SK-N-SH (cell line): Measurements from ENCODE around the gene CD59. TPM values are rescaled to one million over a fixed set of nuclear protein-coding genes. Genes with fewer than 3 reads are reported as not detected.
A peak's percentile ranks its signal among the peaks of the same experiment; 100 is the strongest.

Source experiments
- CTCF ChIA-PET: fragments of 300-600, 350-600 bp; formaldehyde crosslinking; extraction: SDS; loops from one replicate; lab custom pipeline; 2021; lab: Yijun Ruan, JAX
- POLR2A ChIA-PET: fragments of 350-600 bp; sonication (Branson Sonifier 250); formaldehyde crosslinking; extraction: SDS; loops from one replicate; lab custom pipeline; 2020; ENCODE audit warnings: antibody characterized with exemption, inconsistent platforms; lab: Yijun Ruan, JAX
- DNase-seq: peaks from one replicate; pipeline ENCODE4 v3.0.0; 2012
- H2AFZ ChIP-seq: fragments of 200-600 bp; sonication (generic); 2 replicates; pipeline ENCODE4 v1.8.1; 2016; ENCODE audit warnings: antibody characterized with exemption, mild to moderate bottlenecking, low read depth
- H3F3A ChIP-seq: fragments of 200-600 bp; sonication (generic); replicated peaks from 2 replicates; pipeline ENCODE3; 2016; ENCODE audit warnings: antibody characterized with exemption, mild to moderate bottlenecking; ENCODE audit not compliant: insufficient read depth
- H3K27ac ChIP-seq, 2 experiments: fragments of 200-500 bp in 1 of 2; fragments of 200-600 bp in 1 of 2; sonication (Bioruptor generic) in 1 of 2; sonication (generic), shearing (Covaris generic) in 1 of 2; 2 replicates each; pipeline versions ENCODE4 v1.5.1 to v1.6.1; 2014 to 2016; ENCODE audit warnings: low read depth in 2 of 2, inconsistent platforms in 1 of 2, low read length in 1 of 2, mild to moderate bottlenecking in 1 of 2, mixed read lengths in 1 of 2
- H3K27me3 ChIP-seq: fragments of 200-600 bp; sonication (generic), shearing (Covaris generic); 2 replicates; pipeline ENCODE4 v1.6.1; 2016; ENCODE audit warnings: mixed run types; ENCODE audit not compliant: insufficient read depth
- H3K36me3 ChIP-seq, 2 experiments: fragments of 200-500 bp in 1 of 2; fragments of 200-600 bp in 1 of 2; sonication (Bioruptor generic) in 1 of 2; sonication (generic) in 1 of 2; replicated peaks in 1 of 2; 2 replicates each; pipeline versions ENCODE3 to v1.5.1; 2014 to 2016; ENCODE audit warnings: low read length in 1 of 2, mild to moderate bottlenecking in 1 of 2; ENCODE audit not compliant: insufficient read depth in 2 of 2, control insufficient read depth in 1 of 2
- H3K4me1 ChIP-seq, 2 experiments: fragments of 200-500 bp in 1 of 2; fragments of 200-600 bp in 1 of 2; sonication (Bioruptor generic) in 1 of 2; sonication (generic), shearing (Covaris generic) in 1 of 2; 2 replicates each; pipeline versions ENCODE4 v1.5.1 to v1.6.1; 2014 to 2016; ENCODE audit warnings: low read depth in 1 of 2, low read length in 1 of 2, mixed run types in 1 of 2; ENCODE audit not compliant: insufficient read depth in 2 of 2, control insufficient read depth in 1 of 2
- H3K4me2 ChIP-seq: fragments of 200-600 bp; sonication (generic), shearing (Covaris generic); 2 replicates; pipeline ENCODE4 v1.6.1; 2017; ENCODE audit warnings: mixed run types
- H3K4me3 ChIP-seq, 2 experiments: fragments of 200-500 bp in 1 of 2; fragments of 200-600 bp in 1 of 2; sonication (Bioruptor generic) in 1 of 2; sonication (generic), shearing (Covaris generic) in 1 of 2; 2 replicates each; pipeline versions ENCODE4 v1.5.1 to v1.8.1; 2014 to 2016; ENCODE audit warnings: low read depth in 2 of 2, inconsistent platforms in 1 of 2, low read length in 1 of 2, mild to moderate bottlenecking in 1 of 2, mixed read lengths in 1 of 2, moderate library complexity in 1 of 2
- H3K79me2 ChIP-seq: fragments of 200-600 bp; sonication (generic); 2 replicates; pipeline ENCODE4 v1.8.1; 2017; ENCODE audit warnings: mild to moderate bottlenecking; ENCODE audit not compliant: insufficient read depth
- H3K9ac ChIP-seq: fragments of 200-600 bp; sonication (generic); 2 replicates; pipeline ENCODE4 v1.6.1; 2017; ENCODE audit warnings: mixed run types
- H3K9me2 ChIP-seq: fragments of 200-600 bp; sonication (generic); 2 replicates; pipeline ENCODE4 v1.6.1; 2017; ENCODE audit warnings: mixed run types
- H3K9me3 ChIP-seq: fragments of 200-600 bp; sonication (generic); 2 replicates; pipeline ENCODE4 v1.6.1; 2017; ENCODE audit warnings: mixed run types, mild to moderate bottlenecking, moderate library complexity
- H4K20me1 ChIP-seq: fragments of 200-600 bp; sonication (generic); 2 replicates; pipeline ENCODE4 v1.6.1; 2017; ENCODE audit warnings: mild to moderate bottlenecking, mixed run types; ENCODE audit not compliant: insufficient read depth
- CHD2 ChIP-seq: fragments of 150-350 bp; IDR thresholded peaks from 2 replicates; pipeline ENCODE4 v1.6.1; 2018; ENCODE audit warnings: low read length; ENCODE audit not compliant: partially characterized antibody
- ELF1 ChIP-seq: IDR thresholded peaks from 2 replicates; pipeline ENCODE4 v1.4.0; 2012
- FOSL2 ChIP-seq: IDR thresholded peaks from 2 replicates; pipeline ENCODE4 v1.4.0; 2012; ENCODE audit warnings: low read depth, mild to moderate bottlenecking, moderate library complexity, borderline replicate concordance
- GABPA ChIP-seq: IDR thresholded peaks from 2 replicates; pipeline ENCODE4 v1.4.0; 2012; ENCODE audit warnings: low read depth, mild to moderate bottlenecking
- GATA2 ChIP-seq: sonication (generic); formaldehyde crosslinking; IDR thresholded peaks from 2 replicates; pipeline ENCODE4 v1.5.0; 2020; ENCODE audit warnings: mild to moderate bottlenecking, missing genetic modification reagents
- JUND ChIP-seq: IDR thresholded peaks from 2 replicates; pipeline ENCODE4 v1.4.0; 2012
- NFIC ChIP-seq: IDR thresholded peaks from 2 replicates; pipeline ENCODE4 v1.4.0; 2012; ENCODE audit warnings: borderline replicate concordance
- NRF1 ChIP-seq: IDR thresholded peaks from 2 replicates; pipeline ENCODE4 v1.6.1; 2012; ENCODE audit warnings: low read depth, mild to moderate bottlenecking, low read length
- PBX3 ChIP-seq: IDR thresholded peaks from 2 replicates; pipeline ENCODE4; 2012
- RAD21 ChIP-seq: IDR thresholded peaks from 2 replicates; pipeline ENCODE4 v1.6.1; 2012; ENCODE audit warnings: mild to moderate bottlenecking, low read length
- RCOR1 ChIP-seq: fragments of 150-350 bp; IDR thresholded peaks from 2 replicates; pipeline ENCODE4 v1.6.1; 2017; ENCODE audit warnings: antibody characterized with exemption, low read length
- REST ChIP-seq: IDR thresholded peaks from 2 replicates; pipeline ENCODE4 v1.6.1; 2012; ENCODE audit warnings: mild to moderate bottlenecking, low read depth, low read length, moderate library complexity
- RXRA ChIP-seq: IDR thresholded peaks from 2 replicates; pipeline ENCODE4 v1.4.0; 2012; ENCODE audit warnings: low read depth, mild to moderate bottlenecking, borderline replicate concordance
- SIN3A ChIP-seq: IDR thresholded peaks from 2 replicates; pipeline ENCODE4 v1.6.1; 2012; ENCODE audit warnings: low read depth, mild to moderate bottlenecking, low read length, moderate library complexity, borderline replicate concordance
- TAF1 ChIP-seq: IDR thresholded peaks from 2 replicates; pipeline ENCODE4 v1.6.1; 2012; ENCODE audit warnings: low read depth, mild to moderate bottlenecking, low read length, moderate library complexity, borderline replicate concordance
- USF1 ChIP-seq: IDR thresholded peaks from 2 replicates; pipeline ENCODE4 v1.4.0; 2012; ENCODE audit warnings: low read depth, borderline replicate concordance
- ZBTB33 ChIP-seq: IDR thresholded peaks from 2 replicates; pipeline ENCODE4 v1.4.0; 2012; ENCODE audit warnings: low read depth, borderline replicate concordance
- WGBS: methylation state at CpG from one replicate; pipeline ENCODE4 v1.1.6; 2017; ENCODE audit warnings: low lambda C conversion rate; 5-methylcytosine and 5-hydroxymethylcytosine counted together
- polyA plus RNA-seq, 3 experiments: library from polyadenylated mRNA; depleted of rRNA; stranded (reverse); fragments of >200 nt; gene quantifications; 2 replicates each; pipeline ENCODE4 v1.2.3, GENCODE V29; 2012

Gene CD59
- polyA plus RNA-seq, 1 of the 3 experiments (the other 2 are of a cell fraction) = 616 TPM

- TF ChIP-seq REST (no peak), ZBTB33 (no peak), RAD21 (no peak), JUND (no peak), SIN3A (no peak)
These were observed 39.7 kb upstream of the CD59 start (continued) for GRCh38 chr11:33775832-33776470.

GRCh38 chr11:33775467-33775807, 39.2 kb upstream of the CD59 start:
- Histone ChIP-seq H3K27ac (no peak overlapping the region), H3K27me3 (no peaks in the 10 kb centered on the region), H3K36me3 (peaks cover 0 to 2% of the 10 kb centered on the region in 2 experiments)
- TF ChIP-seq PBX3 (no peak), FOSL2 (no peak), USF1 (no peak), NFIC (no peak), RXRA (no peak), ZBTB33 (no peak), NRF1 (no peak), ELF1 (no peak), CHD2 (no peak), GABPA (no peak), TAF1 (no peak), GATA2 (CRISPR knock-in tag) (no peak), RCOR1 (no peak)
- TF ChIP-seq, all 33 proteins: peak for 0
- WGBS = 87% methylated on average over 7 of the region's 7 CpGs
- DNase-seq = no peak
- Histone ChIP-seq H3F3A (no peaks in the 10 kb centered on the region), H2AFZ (peak overlapping the region; percentile 97; the same call in 1 of the 2 replicates), H4K20me1 (peaks cover 8% of the 10 kb centered on the region), H3K4me2 (peak overlapping the region; percentile 96), H3K9ac (no peak overlapping the region), H3K4me3 (no peak overlapping the region), H3K79me2 (peaks cover 37% of the 10 kb centered on the region), H3K9me3 (no peaks in the 10 kb centered on the region), H3K4me1 (peaks cover 31 to 47% of the 10 kb centered on the region in 2 experiments; a peak in 3 of 4 replicates), H3K9me2 (no peaks in the 10 kb centered on the region)
- ChIA-PET POLR2A (interaction anchor here (0.9 kb wide), 1 partner anchor 14 kb away, joined by 3 read pairs; no protein-coding TSS in a partner anchor), CTCF (interaction anchor here (1.0 to 1.5 kb wide), 3 partner anchors 30 to 60 kb away, joined by 3 to 14 read pairs (median 3); no protein-coding TSS in a partner anchor)
